Right cardiac atrium (tissue), 5 donors: ENCODE data around the gene AMN1. TPM values are rescaled to one million over a fixed set of nuclear protein-coding genes. Genes with fewer than 3 reads are reported as not detected.
"Not testable (repeated sequence)": the region's sequence is repeated elsewhere in the genome, so short reads cannot be mapped to it uniquely, and the experiment has no call there.

ENCODE experiments used
- ATAC-seq, 2 donors: fragments of 200-7000 bp; cut with Tn5 transposase; one replicate each; pipeline versions ENCODE4 v1.8.0 to v1.9.1; 2020; ENCODE audit warnings: moderate library complexity in 2 of 2, mild to moderate bottlenecking in 1 of 2
- DNase-seq, 3 donors: peaks; one replicate each; pipeline ENCODE4 v3.0.0-alpha.2; 2020
- H3K27ac ChIP-seq: one replicate; pipeline ENCODE4 v1.5.1; 2013; ENCODE audit warnings: mild to moderate bottlenecking, low read length, control low read depth, moderate library complexity
- H3K27me3 ChIP-seq: one replicate; pipeline ENCODE4 v1.6.1; 2013; ENCODE audit not compliant: control insufficient read depth, insufficient read depth
- H3K4me1 ChIP-seq: one replicate; pipeline ENCODE4 v1.6.1; 2013; ENCODE audit warnings: low read length; ENCODE audit not compliant: control insufficient read depth, insufficient read depth
- H3K4me3 ChIP-seq: one replicate; pipeline ENCODE4 v1.5.1; 2013; ENCODE audit warnings: low read length, control low read depth
- H3K9me3 ChIP-seq: one replicate; pipeline ENCODE4 v1.6.1; 2013; ENCODE audit warnings: low read length; ENCODE audit not compliant: control insufficient read depth
- WGBS: extraction: QIAGEN DNeasy Blood & Tissue Kit; methylation state at CpG from one replicate; pipeline ENCODE4 v1.1.7; 2013; 5-methylcytosine and 5-hydroxymethylcytosine counted together
- intact Hi-C, 4 donors: fragments of 100-400 bp; cut with DNase I; formaldehyde crosslinking; loops; one replicate each; pipeline versions ENCODE4 v1.11.0 to v1.14.0; 2022 to 2023
- polyA plus RNA-seq: library from polyadenylated mRNA; stranded (reverse); fragments of 200-250 nt; gene quantifications from one replicate; pipeline ENCODE4 v1.2.3, GENCODE V29; 2013
- total RNA-seq, 4 donors: library from RNA; stranded (reverse); fragmentation: NEBNext Ultra II Directional; extraction: Animal tissue kit (Norgen Biotek cat#: 25700); gene quantifications; one replicate each; pipeline ENCODE4 v1.2.1, GENCODE V29; 2021
- donor health status: healthy with polysubstance abuse.
- donor health status: DM: no; HTN: yes; CAD: no.
- donor health status: DM: no; HTN: no; CAD: no.
- donor health status: DM: no; HTN: yes; CAD: no; lungs with severe emphysema.
- donor health status: DM: yes; HTN: yes; CAD: no.

Gene AMN1
- total and polyA plus RNA-seq, 5 donors, result 9.6 to 13.9 (median 11.0) TPM

DNA sequence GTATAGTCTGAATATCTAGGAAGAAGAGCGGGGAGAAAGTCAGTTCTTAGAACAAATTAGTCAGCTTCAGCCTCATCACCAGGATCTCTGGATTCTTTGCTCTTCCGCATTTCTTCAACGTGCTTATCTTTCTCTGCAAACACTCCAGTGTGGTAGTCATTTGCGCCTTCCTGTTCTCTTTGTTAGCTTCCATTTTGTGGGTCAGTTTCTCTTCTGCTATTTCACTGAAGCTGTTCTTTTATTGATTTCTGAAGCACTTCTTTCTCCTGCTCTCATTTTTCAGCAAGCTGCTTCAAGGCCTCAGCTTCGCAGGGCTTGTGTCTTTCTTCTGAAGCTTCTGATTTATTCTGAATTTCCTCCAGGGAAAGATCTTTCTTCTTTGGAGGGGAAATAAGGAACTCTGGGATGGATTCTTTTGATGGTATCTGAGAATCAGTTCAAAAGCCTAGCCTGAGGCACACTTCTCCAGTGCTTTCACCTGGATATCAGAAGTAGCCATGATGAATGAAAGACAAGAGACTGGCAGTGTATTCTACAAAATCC, 13.5 kb downstream of the AMN1 start:
- intact Hi-C loops, result no loop called here
- Histone ChIP-seq H3K9me3 (no peaks in the 10 kb centered on the region), H3K4me1 (no peaks in the 10 kb centered on the region), H3K27ac (no peak overlapping the region), H3K4me3 (no peak overlapping the region), H3K27me3 (no peaks in the 10 kb centered on the region)
- ATAC-seq (peak; percentile 41 to 72), DNase-seq (no peak)
- WGBS, result 55% methylated on average over 5 of the region's 5 CpGs

DNA sequence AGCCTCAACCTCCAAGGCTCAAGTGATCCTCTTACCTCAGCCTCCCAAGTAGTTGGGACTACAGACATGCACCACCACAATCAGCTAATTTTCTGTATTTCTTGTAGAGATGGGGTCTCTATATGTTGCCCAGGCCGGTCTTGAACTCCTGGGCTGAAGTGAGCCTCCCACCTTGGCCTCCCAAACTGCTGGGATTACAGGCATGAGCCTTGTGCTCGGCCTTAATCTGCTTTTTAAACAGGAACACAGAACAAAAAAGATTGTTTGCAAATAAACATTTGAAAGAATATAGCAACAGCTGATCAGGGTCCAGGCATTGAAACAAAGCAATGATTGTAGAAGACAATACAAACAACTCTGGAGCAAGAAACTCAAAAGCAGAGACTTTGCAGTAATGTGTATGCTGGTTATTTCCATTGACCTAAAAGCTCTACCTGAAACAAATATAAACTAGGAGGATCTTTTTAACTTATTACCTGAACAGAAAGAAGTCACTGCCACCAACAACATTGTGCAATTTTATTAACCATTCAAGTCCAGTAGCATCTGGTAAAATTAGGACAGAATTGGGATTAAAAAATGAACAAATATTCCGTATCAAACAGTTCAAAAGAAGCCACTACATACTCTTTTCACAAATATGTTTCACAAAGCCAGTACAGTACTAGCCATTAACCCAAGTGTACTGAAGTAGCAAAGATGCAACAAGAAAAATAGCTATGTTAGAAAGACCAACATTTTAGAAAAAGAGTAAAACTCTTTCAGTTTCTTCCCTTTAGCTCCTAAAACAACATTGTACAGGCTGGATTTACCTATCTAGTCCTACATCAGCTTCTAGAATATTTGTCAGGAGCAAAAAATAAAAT, 14.2 kb downstream of the AMN1 start:
- no peaks in the 10 kb centered on the region for H3K27me3 ChIP-seq
- WGBS, result 97% methylated on average over 3 of the region's 3 CpGs
- ATAC-seq (no peak), DNase-seq (no peak)
- no peaks in the 10 kb centered on the region for H3K4me1 ChIP-seq
- no peak overlapping the region for H3K4me3 ChIP-seq
- H3K9me3 ChIP-seq, result no peaks in the 10 kb centered on the region
- intact Hi-C loops, result no loop called here
- no peak overlapping the region for H3K27ac ChIP-seq

DNA sequence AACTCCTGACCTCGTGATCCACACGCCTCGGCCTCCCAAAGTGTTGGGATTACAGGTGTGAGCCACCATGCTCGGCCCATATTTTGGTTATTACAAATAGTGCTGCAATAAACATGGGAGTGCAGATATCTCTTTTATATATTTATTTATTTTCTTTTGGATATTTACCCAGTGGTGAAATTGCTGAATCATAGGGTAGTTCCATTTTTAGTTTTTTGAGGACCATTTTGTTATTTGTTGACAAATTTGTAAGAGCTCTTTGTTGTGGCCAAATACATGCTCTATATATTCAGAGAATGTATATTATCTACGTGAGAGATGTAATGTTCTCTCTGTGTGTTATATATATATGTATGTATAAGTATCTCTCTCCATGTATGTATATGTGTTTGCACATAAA, 15.9 kb downstream of the AMN1 start:
- no peak for ATAC-seq
- Histone ChIP-seq H3K27ac (no peak overlapping the region), H3K4me1 (no peaks in the 10 kb centered on the region), H3K27me3 (no peaks in the 10 kb centered on the region), H3K4me3 (no peak overlapping the region), H3K9me3 (no peaks in the 10 kb centered on the region)
- no peak for DNase-seq
- intact Hi-C loops, result no loop called here
- WGBS, result 98% methylated on average over 5 of the region's 5 CpGs

DNA sequence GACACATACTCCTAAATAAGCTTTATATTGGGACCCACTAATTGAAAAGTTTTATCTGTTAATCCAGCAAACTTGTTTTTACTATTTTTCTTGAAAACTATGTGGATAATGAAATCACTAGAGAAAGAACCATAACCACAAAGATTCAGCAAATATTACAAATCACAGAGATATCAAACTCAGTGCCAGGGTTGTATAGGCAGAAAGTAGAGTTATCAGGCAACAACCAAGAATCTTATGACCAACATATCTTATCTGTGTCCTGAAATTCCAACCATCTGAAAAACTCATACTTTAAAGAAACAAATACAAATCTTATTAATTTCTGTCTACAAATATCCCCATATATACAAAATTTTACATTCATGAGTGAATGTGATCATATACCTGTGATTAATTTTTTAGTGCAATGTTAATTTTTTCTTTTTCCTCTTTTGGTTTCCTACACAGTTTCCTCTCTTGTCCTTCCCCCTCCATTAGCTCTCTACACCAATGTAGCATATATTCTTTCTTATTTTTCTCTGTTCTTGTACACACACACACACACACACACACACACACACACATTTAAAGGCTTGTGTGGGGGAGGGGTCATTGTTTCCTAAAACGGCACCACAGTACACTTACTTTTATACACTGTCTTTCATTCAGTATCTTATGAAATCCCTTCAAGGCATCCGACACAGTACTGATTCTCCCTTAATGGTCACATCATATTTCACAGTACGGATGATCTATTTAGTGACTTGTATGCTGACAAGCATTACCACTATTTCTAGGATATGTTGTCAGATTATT, 18.6 kb downstream of the AMN1 start:
- WGBS, result 64% methylated on average over 3 of the region's 3 CpGs
- no peaks in the 10 kb centered on the region for H3K27me3 ChIP-seq
- ATAC-seq, result no peak
- H3K4me3 ChIP-seq, result no peak overlapping the region
- no peak for DNase-seq
- no peak overlapping the region for H3K27ac ChIP-seq
- H3K4me1 ChIP-seq, result no peaks in the 10 kb centered on the region
- no peaks in the 10 kb centered on the region for H3K9me3 ChIP-seq
- intact Hi-C loops, result no loop called here

DNA sequence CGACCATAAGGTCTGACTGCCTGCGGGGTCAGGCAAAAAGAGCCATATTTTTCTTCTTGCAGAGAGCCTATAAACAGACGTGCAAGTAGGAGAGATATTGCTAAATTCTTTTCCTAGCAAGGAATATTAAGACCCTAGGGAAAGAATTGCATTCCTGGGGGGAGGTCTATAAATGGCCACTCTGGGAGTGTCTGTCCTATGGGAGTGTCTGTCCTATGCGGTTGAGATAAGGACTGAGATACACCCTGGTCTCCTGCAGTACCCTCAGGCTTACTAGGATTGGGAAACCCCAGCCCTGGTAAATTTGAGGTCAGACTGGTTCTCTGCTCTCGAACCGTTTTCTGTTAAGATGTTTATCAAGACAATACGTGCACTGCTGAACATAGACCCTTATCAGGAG, 20.7 kb downstream of the AMN1 start:
- H3K27ac ChIP-seq, intact Hi-C loops, ATAC-seq, H3K4me3 ChIP-seq, H3K27me3 ChIP-seq, H3K4me1 ChIP-seq, DNase-seq, H3K9me3 ChIP-seq: not testable (repeated sequence)
- WGBS, result 96% methylated on average over 7 of the region's 7 CpGs

DNA sequence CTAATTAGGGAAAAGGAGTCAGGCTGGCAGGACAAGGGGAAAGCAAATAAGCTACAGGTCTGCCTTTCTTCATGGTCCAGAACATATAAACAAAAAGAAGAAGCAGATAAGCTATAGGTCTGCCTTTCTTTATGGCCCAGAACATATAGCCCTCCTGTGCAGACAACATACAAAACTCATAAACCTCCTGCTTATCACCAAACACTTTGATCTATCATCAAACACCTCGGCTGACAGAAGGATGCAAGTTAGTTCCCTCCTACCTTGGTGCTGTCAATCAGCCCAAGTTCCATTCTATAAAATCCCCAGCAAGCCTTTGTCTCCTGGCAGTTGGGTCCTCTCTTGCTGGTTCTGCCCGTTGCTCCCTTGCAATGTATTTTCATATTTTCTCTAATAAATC, 23.2 kb downstream of the AMN1 start:
- no peaks in the 10 kb centered on the region for H3K27me3 ChIP-seq
- intact Hi-C loops, result no loop called here
- 65% methylated on average over 2 of the region's 2 CpGs for WGBS
- no peaks in the 10 kb centered on the region for H3K9me3 ChIP-seq
- DNase-seq, result no peak
- no peak for ATAC-seq
- H3K4me3 ChIP-seq, result no peak overlapping the region
- no peaks in the 10 kb centered on the region for H3K4me1 ChIP-seq
- no peak overlapping the region for H3K27ac ChIP-seq

DNA sequence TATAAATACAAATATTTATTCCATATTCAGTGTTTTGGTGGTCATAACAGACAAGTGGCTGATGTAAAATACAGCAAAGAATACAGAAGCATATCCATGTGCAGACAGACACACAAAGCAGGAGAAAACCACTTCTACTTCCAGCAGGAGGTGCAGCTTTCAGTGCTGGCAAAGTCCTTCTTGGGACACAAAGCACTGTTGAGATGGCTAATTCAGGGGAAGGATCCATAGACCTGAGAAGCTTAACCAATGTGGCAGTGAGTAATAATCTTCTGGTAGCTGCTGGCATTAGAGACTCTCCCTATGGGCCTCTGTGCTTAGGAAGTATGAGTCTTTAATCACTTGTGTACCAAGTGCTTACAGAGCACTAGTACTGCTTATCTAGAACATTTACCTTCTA, 26.8 kb downstream of the AMN1 start:
- no peaks in the 10 kb centered on the region for H3K4me1 ChIP-seq
- H3K27ac ChIP-seq, result no peak overlapping the region
- DNase-seq, result no peak
- no peaks in the 10 kb centered on the region for H3K9me3 ChIP-seq
- no peaks in the 10 kb centered on the region for H3K27me3 ChIP-seq
- no peak for ATAC-seq
- intact Hi-C loops, result no loop called here
- H3K4me3 ChIP-seq, result no peak overlapping the region

DNA sequence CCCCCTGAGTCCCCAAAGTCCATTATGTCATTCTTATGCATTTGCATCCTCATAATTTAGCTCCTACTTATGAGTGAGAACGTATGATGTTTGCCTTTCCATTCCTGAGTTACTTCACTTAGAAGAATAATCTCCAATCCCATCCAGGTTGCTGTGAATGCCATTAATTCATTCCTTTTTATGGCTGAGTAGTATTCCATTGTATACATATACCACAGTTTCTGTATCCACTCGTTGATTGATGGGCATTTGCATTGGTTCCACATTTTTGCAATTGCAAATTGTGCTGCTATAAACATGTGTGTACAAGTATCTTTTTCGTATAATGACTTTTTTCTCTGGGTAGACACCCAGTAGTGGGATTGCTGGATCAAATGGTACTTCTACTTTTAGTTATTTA, 38.9 kb downstream of the AMN1 start:
- not testable (repeated sequence) for DNase-seq, H3K9me3 ChIP-seq, H3K27ac ChIP-seq, ATAC-seq, H3K4me1 ChIP-seq, H3K27me3 ChIP-seq, H3K4me3 ChIP-seq
- intact Hi-C loops, result loop anchor here in 1 of 4 donors (10.0 kb wide), 1 partner anchor 625 kb away; no protein-coding TSS in a partner anchor
- 96% methylated on average over 3 of the region's 3 CpGs for WGBS

DNA sequence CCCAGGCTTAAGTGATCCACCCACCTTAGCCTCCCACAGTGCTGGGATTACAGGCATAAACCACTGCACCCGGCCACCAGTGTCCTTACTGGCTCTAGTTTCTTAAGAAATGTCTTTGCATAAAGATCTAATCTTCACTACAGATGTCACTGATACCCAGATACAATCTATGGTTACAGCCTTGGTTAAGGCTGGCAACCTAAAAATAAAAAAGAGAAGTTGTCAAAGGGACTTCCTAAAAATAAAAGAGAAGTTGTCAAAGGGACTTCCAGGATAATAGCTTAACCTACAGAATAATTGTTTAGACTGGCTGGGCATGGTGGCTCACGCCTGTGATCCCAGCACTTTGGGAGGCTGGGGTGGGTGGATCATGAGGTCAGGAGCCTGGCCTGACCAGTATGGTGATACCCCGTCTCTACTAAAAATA, 41.7 kb downstream of the AMN1 start:
- intact Hi-C loops, result loop anchor here in 1 of 4 donors (10.0 kb wide), 1 partner anchor 628 kb away; no protein-coding TSS in a partner anchor
- WGBS, result 85% methylated on average over 3 of the region's 3 CpGs
- DNase-seq (no peak), ATAC-seq (peak; percentile 31 to 40)
- Histone ChIP-seq H3K4me1 (no peaks in the 10 kb centered on the region), H3K27ac (no peak overlapping the region), H3K27me3 (no peaks in the 10 kb centered on the region), H3K4me3 (no peak overlapping the region), H3K9me3 (peaks cover 2% of the 10 kb centered on the region)

DNA sequence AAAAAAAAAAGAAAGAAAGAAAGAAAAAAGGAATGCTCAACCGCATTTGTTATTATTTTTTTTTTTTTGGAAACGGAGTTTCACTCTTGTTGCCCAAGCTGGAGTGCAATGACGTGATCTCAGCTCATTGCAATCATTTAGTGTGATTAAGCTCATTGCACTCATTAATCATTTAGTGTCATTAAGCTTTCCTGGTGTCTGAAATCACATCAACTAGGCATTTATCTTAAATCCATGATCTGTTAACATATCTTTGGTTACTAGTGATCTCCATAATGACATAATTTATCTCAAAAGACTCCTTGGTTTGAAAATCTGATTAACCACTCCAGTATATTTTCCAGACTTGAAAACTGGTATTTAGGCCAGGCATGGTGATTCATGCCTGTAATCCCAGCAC, 43.0 kb downstream of the AMN1 start:
- Histone ChIP-seq H3K4me1 (no peaks in the 10 kb centered on the region), H3K27me3 (no peaks in the 10 kb centered on the region), H3K27ac (no peak overlapping the region), H3K4me3 (no peak overlapping the region), H3K9me3 (peaks cover 2% of the 10 kb centered on the region)
- no peak for DNase-seq
- intact Hi-C loops, result loop anchor here in 1 of 4 donors (10.0 kb wide), 1 partner anchor 629 kb away; no protein-coding TSS in a partner anchor
- WGBS, result 98% methylated on average over 3 of the region's 3 CpGs
- no peak for ATAC-seq
